Loucy (cell line): Measurements from ENCODE around the gene SHMT2.

Experiments
- H2AFZ ChIP-seq: fragments of 200-600 bp; sonication (generic); 2 replicates; pipeline ENCODE4 v1.6.0; 2016; ENCODE audit warnings: antibody characterized with exemption, mild to moderate bottlenecking, low read length, moderate library complexity
- H3F3A ChIP-seq: fragments of 200-600 bp; 2 replicates; pipeline ENCODE4 v1.6.0; 2016; ENCODE audit warnings: antibody characterized with exemption, low read depth, mild to moderate bottlenecking
- H3K27me3 ChIP-seq: fragments of 200-600 bp; sonication (generic); 2 replicates; pipeline ENCODE4 v1.6.1; 2014; ENCODE audit warnings: low read length, mild to moderate bottlenecking; ENCODE audit not compliant: insufficient read depth, poor library complexity, severe bottlenecking
- H3K36me3 ChIP-seq: fragments of 200-600 bp; sonication (generic); 2 replicates; pipeline ENCODE4 v1.6.1; 2016; ENCODE audit warnings: low read length; ENCODE audit not compliant: insufficient read depth
- H3K4me1 ChIP-seq: fragments of 200-600 bp; sonication (generic); 2 replicates; pipeline ENCODE4 v1.5.1; 2014; ENCODE audit warnings: low read length, mild to moderate bottlenecking; ENCODE audit not compliant: insufficient read depth, poor library complexity, severe bottlenecking
- H3K4me2 ChIP-seq: fragments of 200-600 bp; sonication (generic); 2 replicates; pipeline ENCODE4 v1.6.0; 2014; ENCODE audit warnings: antibody characterized with exemption, low read length, low read depth, mild to moderate bottlenecking; ENCODE audit not compliant: poor library complexity, severe bottlenecking
- H3K4me3 ChIP-seq: fragments of 200-600 bp; sonication (generic); 2 replicates; pipeline ENCODE4 v1.5.1; 2014; ENCODE audit warnings: low read length, mild to moderate bottlenecking, mixed read lengths; ENCODE audit not compliant: poor library complexity, severe bottlenecking
- H3K79me2 ChIP-seq: fragments of 200-600 bp; sonication (generic); 2 replicates; pipeline ENCODE4 v1.6.1; 2014; ENCODE audit warnings: low read length; ENCODE audit not compliant: insufficient read depth
- H3K9ac ChIP-seq: fragments of 200-600 bp; sonication (generic); 2 replicates; pipeline ENCODE4 v1.6.0; 2014; ENCODE audit warnings: mild to moderate bottlenecking, low read depth, low read length, moderate library complexity; ENCODE audit not compliant: poor library complexity, severe bottlenecking
- H3K9me2 ChIP-seq: fragments of 200-600 bp; sonication (generic); replicated peaks from 2 replicates; pipeline ENCODE4 v1.6.1; 2016; ENCODE audit warnings: low read depth, low read length, mixed read lengths
- H3K9me3 ChIP-seq: fragments of 200-600 bp; sonication (generic); 2 replicates; pipeline ENCODE4 v1.6.1; 2014; ENCODE audit warnings: mild to moderate bottlenecking, antibody characterized with exemption, low read length, low read depth; ENCODE audit not compliant: insufficient read depth
- H4K20me1 ChIP-seq: fragments of 200-600 bp; sonication (generic); 2 replicates; pipeline ENCODE4 v1.6.0; 2014; ENCODE audit warnings: antibody characterized with exemption, low read length, mild to moderate bottlenecking; ENCODE audit not compliant: insufficient read depth, poor library complexity, severe bottlenecking
- EZH2phosphoT487 ChIP-seq: fragments of 200-600 bp; IDR thresholded peaks from 2 replicates; pipeline ENCODE4 v1.6.1; 2018; ENCODE audit warnings: antibody characterized with exemption, mild to moderate bottlenecking, moderate library complexity, borderline replicate concordance
- TF ChIP-seq, protein P1 (sequence below): fragments of 200-600 bp; sonication (generic); conservative IDR thresholded peaks from 2 replicates; pipeline ENCODE4 v1.5.1; 2014; ENCODE audit warnings: mild to moderate bottlenecking, antibody characterized with exemption, low read length

The SHMT2 gene

DNA sequence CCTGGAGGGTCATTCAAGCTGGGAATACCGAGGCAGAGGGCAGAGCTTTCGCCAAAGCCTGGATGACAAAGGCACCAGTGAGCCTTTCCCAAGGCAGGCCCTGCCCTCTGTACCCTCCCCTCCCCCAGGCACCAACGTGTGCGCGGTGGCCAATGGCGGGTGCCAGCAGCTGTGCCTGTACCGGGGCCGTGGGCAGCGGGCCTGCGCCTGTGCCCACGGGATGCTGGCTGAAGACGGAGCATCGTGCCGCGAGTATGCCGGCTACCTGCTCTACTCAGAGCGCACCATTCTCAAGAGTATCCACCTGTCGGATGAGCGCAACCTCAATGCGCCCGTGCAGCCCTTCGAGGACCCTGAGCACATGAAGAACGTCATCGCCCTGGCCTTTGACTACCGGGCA is 44.1 kb upstream of the SHMT2 start:
- Histone ChIP-seq H3K9me3 (no peaks in the 10 kb centered on the region), H3K4me2 (no peak overlapping the region), H3K9ac (no peak overlapping the region), H3K36me3 (no peaks in the 10 kb centered on the region), H3K9me2 (no peaks in the 10 kb centered on the region), H2AFZ (no peak overlapping the region), H3F3A (no peaks in the 10 kb centered on the region), H3K4me1 (no peaks in the 10 kb centered on the region), H3K79me2 (no peaks in the 10 kb centered on the region), H3K4me3 (no peak overlapping the region), H4K20me1 (no peaks in the 10 kb centered on the region), H3K27me3 (no peaks in the 10 kb centered on the region)
- TF ChIP-seq, protein P1, sequence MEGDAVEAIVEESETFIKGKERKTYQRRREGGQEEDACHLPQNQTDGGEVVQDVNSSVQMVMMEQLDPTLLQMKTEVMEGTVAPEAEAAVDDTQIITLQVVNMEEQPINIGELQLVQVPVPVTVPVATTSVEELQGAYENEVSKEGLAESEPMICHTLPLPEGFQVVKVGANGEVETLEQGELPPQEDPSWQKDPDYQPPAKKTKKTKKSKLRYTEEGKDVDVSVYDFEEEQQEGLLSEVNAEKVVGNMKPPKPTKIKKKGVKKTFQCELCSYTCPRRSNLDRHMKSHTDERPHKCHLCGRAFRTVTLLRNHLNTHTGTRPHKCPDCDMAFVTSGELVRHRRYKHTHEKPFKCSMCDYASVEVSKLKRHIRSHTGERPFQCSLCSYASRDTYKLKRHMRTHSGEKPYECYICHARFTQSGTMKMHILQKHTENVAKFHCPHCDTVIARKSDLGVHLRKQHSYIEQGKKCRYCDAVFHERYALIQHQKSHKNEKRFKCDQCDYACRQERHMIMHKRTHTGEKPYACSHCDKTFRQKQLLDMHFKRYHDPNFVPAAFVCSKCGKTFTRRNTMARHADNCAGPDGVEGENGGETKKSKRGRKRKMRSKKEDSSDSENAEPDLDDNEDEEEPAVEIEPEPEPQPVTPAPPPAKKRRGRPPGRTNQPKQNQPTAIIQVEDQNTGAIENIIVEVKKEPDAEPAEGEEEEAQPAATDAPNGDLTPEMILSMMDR, result no peak
- TF ChIP-seq EZH2phosphoT487, result no peak

DNA sequence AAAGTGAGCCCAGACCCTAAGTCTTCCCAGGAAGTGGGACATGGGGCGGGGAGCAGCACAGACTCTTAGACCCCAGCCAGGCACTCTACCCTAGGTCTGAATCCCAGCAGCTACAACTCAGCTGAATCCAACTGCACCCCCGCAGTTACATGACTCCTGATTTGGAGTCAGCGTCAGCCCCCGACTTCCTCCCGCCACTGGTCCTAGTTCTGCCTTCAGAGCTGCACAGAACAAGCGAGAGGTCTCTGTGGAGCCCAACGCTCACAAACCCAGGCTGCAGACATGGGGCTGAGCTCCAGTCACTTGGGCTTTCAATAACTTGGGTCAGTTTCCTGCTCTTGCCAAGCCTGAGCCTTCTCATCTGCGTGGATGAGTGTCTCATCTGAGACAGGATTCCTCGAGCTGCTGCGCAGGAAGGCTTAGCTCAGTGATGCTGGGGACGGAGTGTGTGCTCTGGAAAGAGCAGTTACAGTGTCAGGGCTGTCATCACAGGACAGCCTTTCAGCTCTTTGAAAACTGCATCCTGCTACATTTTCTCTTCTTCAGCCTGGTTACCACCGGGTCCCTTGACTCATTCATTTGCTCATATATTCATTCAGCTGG is 43.5 kb upstream of the SHMT2 start:
- no peaks in the 10 kb centered on the region for H3K4me1 ChIP-seq
- no peak overlapping the region for H2AFZ ChIP-seq
- no peak overlapping the region for H3K4me3 ChIP-seq
- H4K20me1 ChIP-seq, result no peaks in the 10 kb centered on the region
- no peaks in the 10 kb centered on the region for H3F3A ChIP-seq
- no peaks in the 10 kb centered on the region for H3K27me3 ChIP-seq
- H3K9me3 ChIP-seq, result no peaks in the 10 kb centered on the region
- no peaks in the 10 kb centered on the region for H3K79me2 ChIP-seq
- TF ChIP-seq, protein P1, result no peak
- no peak for TF ChIP-seq EZH2phosphoT487
- no peaks in the 10 kb centered on the region for H3K36me3 ChIP-seq
- no peaks in the 10 kb centered on the region for H3K9me2 ChIP-seq
- H3K4me2 ChIP-seq, result no peak overlapping the region
- H3K9ac ChIP-seq, result no peak overlapping the region

DNA sequence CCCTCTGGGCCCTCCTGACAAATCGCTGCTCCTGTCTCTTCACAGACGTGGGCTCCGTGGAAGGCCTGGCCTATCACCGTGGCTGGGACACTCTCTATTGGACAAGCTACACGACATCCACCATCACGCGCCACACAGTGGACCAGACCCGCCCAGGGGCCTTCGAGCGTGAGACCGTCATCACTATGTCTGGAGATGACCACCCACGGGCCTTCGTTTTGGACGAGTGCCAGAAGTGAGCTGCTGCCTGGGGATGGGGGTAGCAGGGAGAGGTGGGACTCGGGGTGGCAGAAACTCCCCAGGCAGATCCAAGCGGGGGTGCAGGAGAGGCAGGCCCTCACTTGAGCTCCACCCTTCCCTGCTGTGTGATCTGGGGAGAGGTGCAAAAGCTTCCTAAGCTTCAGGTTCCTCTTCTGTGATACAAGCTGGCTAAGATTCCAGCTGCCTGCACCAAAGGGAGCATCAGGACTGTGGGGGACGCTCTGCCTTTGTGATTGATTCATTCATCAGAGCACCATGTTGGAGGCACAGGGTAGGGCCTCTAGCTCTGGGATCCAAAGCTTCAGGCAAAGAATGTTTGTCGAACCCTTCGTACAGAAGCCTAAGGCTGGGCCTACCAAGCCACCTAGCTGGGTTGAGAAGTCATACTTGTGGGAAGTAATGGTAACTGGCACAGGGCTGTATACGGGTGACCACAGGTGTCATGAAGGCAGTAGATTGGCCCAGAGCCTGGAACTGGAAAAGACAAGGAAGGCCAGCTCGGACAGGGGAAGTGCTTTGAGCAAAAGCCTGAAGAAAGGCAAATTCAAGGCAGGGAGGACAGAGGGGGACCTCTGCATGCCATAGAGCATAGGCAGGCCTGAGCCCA is 42.1 kb upstream of the SHMT2 start:
- H4K20me1 ChIP-seq, result no peaks in the 10 kb centered on the region
- H3K79me2 ChIP-seq, result no peaks in the 10 kb centered on the region
- H3K4me2 ChIP-seq, result no peak overlapping the region
- H3K36me3 ChIP-seq, result no peaks in the 10 kb centered on the region; the same call in 1 of the 2 replicates
- H3F3A ChIP-seq, result no peaks in the 10 kb centered on the region
- no peak overlapping the region for H3K4me3 ChIP-seq
- H3K9ac ChIP-seq, result no peak overlapping the region
- no peaks in the 10 kb centered on the region for H3K27me3 ChIP-seq
- no peaks in the 10 kb centered on the region for H3K9me3 ChIP-seq
- H3K4me1 ChIP-seq, result no peaks in the 10 kb centered on the region
- no peaks in the 10 kb centered on the region for H3K9me2 ChIP-seq
- H2AFZ ChIP-seq, result no peak overlapping the region
- TF ChIP-seq, protein P1, result no peak
